H1 (cell line): ENCODE data around the gene TMEM125. TPM values are rescaled to one million over a fixed set of nuclear protein-coding genes. Genes with fewer than 3 reads are reported as not detected.

Experiments used
- CTCF ChIA-PET: fragments of 300-600 bp; sonication (Branson Sonifier 250); formaldehyde crosslinking; loops from one replicate; lab custom pipeline; 2021; ENCODE audit not compliant: partially characterized antibody; lab: Charles Lee
- POLR2A ChIA-PET: fragments of 300-600 bp; sonication (Branson Sonifier 250); formaldehyde crosslinking; loops from one replicate; lab custom pipeline; 2021; ENCODE audit warnings: inconsistent platforms; ENCODE audit not compliant: partially characterized antibody; lab: Charles Lee
- DNase-seq, 2 experiments: peaks; one replicate each; pipeline versions ENCODE4 v3.0.0 to v3.0.0-alpha.2; 2010 to 2022; ENCODE audit warnings: low spot score in 2 of 2, low read depth in 1 of 2, mixed read lengths in 1 of 2
- FAIRE-seq: peaks from 2 replicates; lab custom pipeline; 2011; peaks lifted over from hg19 to GRCh38; lab: Jason Lieb, UNC
- H2AFZ ChIP-seq: 2 replicates; pipeline ENCODE4 v1.8.1; 2012; ENCODE audit warnings: low read length, inconsistent platforms
- H2AK5ac ChIP-seq: 2 replicates; pipeline ENCODE4 v1.6.1; 2013; ENCODE audit warnings: low read depth, low read length
- H2BK120ac ChIP-seq: replicated peaks from 2 replicates; pipeline ENCODE3; 2013; ENCODE audit warnings: low read depth, low read length, inconsistent platforms
- H2BK12ac ChIP-seq: 2 replicates; pipeline ENCODE4 v1.6.1; 2013; ENCODE audit warnings: low read depth, low read length
- H2BK15ac ChIP-seq: 2 replicates; pipeline ENCODE4 v1.6.1; 2013; ENCODE audit warnings: low read length
- H2BK20ac ChIP-seq: 2 replicates; pipeline ENCODE4 v1.6.1; 2013; ENCODE audit warnings: low read length
- H2BK5ac ChIP-seq: 2 replicates; pipeline ENCODE4 v1.6.1; 2013; ENCODE audit warnings: low read depth, low read length
- H3K14ac ChIP-seq: 2 replicates; pipeline ENCODE4 v1.6.1; 2013; ENCODE audit warnings: inconsistent platforms; ENCODE audit not compliant: insufficient read length
- H3K18ac ChIP-seq: 2 replicates; pipeline ENCODE4 v1.6.1; 2013; ENCODE audit warnings: low read length; ENCODE audit errors: extremely low read depth
- H3K23ac ChIP-seq: 2 replicates; pipeline ENCODE4 v1.6.1; 2013; ENCODE audit warnings: inconsistent platforms; ENCODE audit not compliant: insufficient read length
- H3K23me2 ChIP-seq: 2 replicates; pipeline ENCODE4 v1.6.1; 2013; ENCODE audit warnings: low read depth, low read length
- H3K27ac ChIP-seq: 2 replicates; pipeline ENCODE4 v1.6.1; 2011; ENCODE audit warnings: low read depth, low read length, inconsistent platforms
- H3K27me3 ChIP-seq, 4 experiments: replicated peaks in 1 of 4; 1 replicate in 1 of 4; 2 replicates in 3 of 4; pipeline versions ENCODE4 v1.6.1 to v1.8.1; 2011 to 2013; ENCODE audit warnings: low read length in 3 of 4, mild to moderate bottlenecking in 3 of 4, inconsistent platforms in 2 of 4, mixed read lengths in 2 of 4, moderate library complexity in 1 of 4; ENCODE audit not compliant: control insufficient read depth in 3 of 4, insufficient read depth in 3 of 4; ENCODE audit errors: extremely low read depth in 1 of 4
- H3K36me3 ChIP-seq, 4 experiments: 2 replicates each; pipeline versions ENCODE4 v1.6.1 to v1.8.1; 2011 to 2013; ENCODE audit warnings: mild to moderate bottlenecking in 4 of 4, low read length in 3 of 4, moderate library complexity in 2 of 4, control low read depth in 1 of 4, inconsistent platforms in 1 of 4; ENCODE audit not compliant: insufficient read depth in 4 of 4, control insufficient read depth in 2 of 4
- H3K4ac ChIP-seq: replicated peaks from 2 replicates; pipeline ENCODE3; 2013; ENCODE audit warnings: low read length, low read depth, mixed read lengths, inconsistent platforms; ENCODE audit not compliant: insufficient read length
- H3K4me1 ChIP-seq, 4 experiments: replicated peaks in 1 of 4; 1 replicate in 1 of 4; 2 replicates in 3 of 4; pipeline versions ENCODE4 v1.6.1 to v1.8.1; 2011 to 2013; ENCODE audit warnings: low read length in 3 of 4, inconsistent platforms in 2 of 4, mixed read lengths in 1 of 4; ENCODE audit not compliant: insufficient read depth in 4 of 4, control insufficient read depth in 3 of 4
- H3K4me2 ChIP-seq, 2 experiments: 2 replicates each; pipeline versions ENCODE4 v1.6.1 to v1.8.1; 2011 to 2013; ENCODE audit warnings: low read depth in 2 of 2, low read length in 2 of 2, control low read depth in 1 of 2, inconsistent platforms in 1 of 2, mild to moderate bottlenecking in 1 of 2; ENCODE audit not compliant: insufficient read depth in 1 of 2
- H3K4me3 ChIP-seq, 4 experiments: fragments of 200-600, 300-600 bp in 1 of 4; sonication (generic), shearing (Covaris generic), sonication (Bioruptor Twin) in 1 of 4; 2 replicates each; pipeline versions ENCODE4 v1.5.1 to v1.8.1; 2011 to 2016; ENCODE audit warnings: low read length in 4 of 4, low read depth in 3 of 4, control low read depth in 2 of 4, inconsistent platforms in 2 of 4, mild to moderate bottlenecking in 2 of 4, mixed read lengths in 1 of 4, moderate library complexity in 1 of 4; ENCODE audit not compliant: insufficient read depth in 2 of 4; ENCODE audit errors: extremely low read depth in 1 of 4
- H3K56ac ChIP-seq: replicated peaks from 2 replicates; pipeline ENCODE3; 2013; ENCODE audit warnings: low read depth, mild to moderate bottlenecking, mixed read lengths, low read length, inconsistent platforms; ENCODE audit not compliant: insufficient read length
- H3K79me1 ChIP-seq: 2 replicates; pipeline ENCODE4 v1.6.1; 2013; ENCODE audit warnings: low read depth, low read length, control low read depth
- H3K79me2 ChIP-seq, 2 experiments: 2 replicates each; pipeline versions ENCODE4 v1.6.1 to v1.8.1; 2012 to 2013; ENCODE audit warnings: low read length in 2 of 2, mild to moderate bottlenecking in 2 of 2, inconsistent platforms in 1 of 2; ENCODE audit not compliant: insufficient read depth in 2 of 2, control insufficient read depth in 1 of 2
- H3K9ac ChIP-seq, 4 experiments: replicated peaks in 1 of 4; 1 replicate in 1 of 4; 2 replicates in 3 of 4; pipeline versions ENCODE4 v1.6.1 to v1.8.1; 2011 to 2013; ENCODE audit warnings: low read depth in 3 of 4, low read length in 3 of 4, control low read depth in 2 of 4, mild to moderate bottlenecking in 2 of 4, moderate library complexity in 2 of 4, inconsistent platforms in 1 of 4; ENCODE audit errors: extremely low read depth in 1 of 4
- H3K9me3 ChIP-seq, 2 experiments: 2 replicates each; pipeline versions ENCODE4 v1.6.1 to v1.8.1; 2012 to 2013; ENCODE audit warnings: mild to moderate bottlenecking in 2 of 2, moderate library complexity in 2 of 2, control low read depth in 1 of 2, inconsistent platforms in 1 of 2, low read depth in 1 of 2, low read length in 1 of 2, mixed read lengths in 1 of 2; ENCODE audit not compliant: insufficient read depth in 2 of 2
- H4K20me1 ChIP-seq, 2 experiments: replicated peaks in 1 of 2; 2 replicates each; pipeline versions ENCODE3 to v1.8.1; 2011 to 2013; ENCODE audit warnings: inconsistent platforms in 2 of 2, low read length in 2 of 2, mild to moderate bottlenecking in 1 of 2; ENCODE audit not compliant: insufficient read depth in 2 of 2, control insufficient read depth in 1 of 2
- H4K5ac ChIP-seq: 2 replicates; pipeline ENCODE4 v1.6.1; 2013; ENCODE audit warnings: low read length, low read depth, mixed read lengths, inconsistent platforms; ENCODE audit not compliant: insufficient read length
- H4K8ac ChIP-seq: 2 replicates; pipeline ENCODE4 v1.8.0; 2013; ENCODE audit warnings: mild to moderate bottlenecking, moderate library complexity, low read length, inconsistent platforms; ENCODE audit not compliant: insufficient read depth; ENCODE audit errors: extremely low read depth
- H4K91ac ChIP-seq: replicated peaks from 2 replicates; pipeline ENCODE3; 2013; ENCODE audit warnings: low read length, mixed read lengths, inconsistent platforms; ENCODE audit not compliant: insufficient read length
- CEBPB ChIP-seq: IDR thresholded peaks from 2 replicates; pipeline ENCODE4 v1.6.1; 2012; ENCODE audit warnings: low read depth, low read length
- MAFK ChIP-seq: IDR thresholded peaks from 2 replicates; pipeline ENCODE4 v1.6.1; 2012; ENCODE audit warnings: low read depth, mild to moderate bottlenecking, improper control_type of control experiment, low read length
- NRF1 ChIP-seq: IDR thresholded peaks from 2 replicates; pipeline ENCODE4 v1.6.1; 2011; ENCODE audit warnings: mild to moderate bottlenecking, low read depth, low read length, improper control_type of control experiment
- RAD21 ChIP-seq, 2 experiments: IDR thresholded peaks in 1 of 2; conservative IDR thresholded peaks in 1 of 2; 2 replicates each; pipeline ENCODE4 v1.6.1; 2011; ENCODE audit warnings: low read depth in 2 of 2, low read length in 2 of 2, improper control_type of control experiment in 1 of 2, inconsistent platforms in 1 of 2, mild to moderate bottlenecking in 1 of 2, moderate library complexity in 1 of 2
- RNF2 ChIP-seq: fragments of 200-900, 300-1000 bp; sonication (generic); IDR thresholded peaks from 2 replicates; pipeline ENCODE4 v1.7.1; 2016; ENCODE audit warnings: borderline replicate concordance, low read depth, mild to moderate bottlenecking, antibody characterized with exemption, low read length; ENCODE audit not compliant: poor library complexity, severe bottlenecking; ENCODE audit errors: missing control alignments
- SP1 ChIP-seq: IDR thresholded peaks from 2 replicates; pipeline ENCODE4 v1.6.1; 2011; ENCODE audit warnings: low read depth, low read length
- SUZ12 ChIP-seq: fragments of 200-600 bp; sonication (generic); IDR thresholded peaks from 2 replicates; pipeline ENCODE4 v1.6.1; 2012; ENCODE audit warnings: mild to moderate bottlenecking, inconsistent platforms, low read length, moderate library complexity, mixed read lengths
- USF2 ChIP-seq: IDR thresholded peaks from 2 replicates; pipeline ENCODE4 v1.6.1; 2011; ENCODE audit warnings: low read length, improper control_type of control experiment
- ZNF274 ChIP-seq: IDR thresholded peaks from 2 replicates; pipeline ENCODE4 v1.7.0; 2012; ENCODE audit warnings: low read length, borderline replicate concordance; ENCODE audit errors: extremely low read depth
- WGBS, 2 experiments: shearing (Covaris generic) in 1 of 2; methylation state at CpG; one replicate each; pipeline versions ENCODE4 v1.1.6 to v1.1.7; 2013 to 2015; ENCODE audit warnings: low lambda C conversion rate in 2 of 2, mixed read lengths in 2 of 2, inconsistent platforms in 1 of 2, low coverage in 1 of 2, missing lambda C conversion rate in 1 of 2; ENCODE audit not compliant: insufficient replicate concordance in 2 of 2, insufficient coverage in 1 of 2, insufficient read length in 1 of 2; ENCODE audit errors: extremely low coverage in 1 of 2, missing lambda C conversion rate in 1 of 2; 5-methylcytosine and 5-hydroxymethylcytosine counted together
- polyA plus RNA-seq, 7 experiments: library from polyadenylated mRNA; depleted of rRNA in 3 of 7; stranded (reverse) in 5 of 7; unstranded in 2 of 7; fragments of >200 nt in 5 of 7; fragments of 200-250 nt in 2 of 7; gene quantifications; 1 replicate in 5 of 7; 2 replicates in 1 of 7; 4 replicates in 1 of 7; pipeline versions ENCODE4 v1.2.1 to v1.2.3, GENCODE V29; 2011 to 2013; ENCODE audit warnings: missing spikeins in 2 of 7, mixed read lengths in 2 of 7
- total RNA-seq: library from RNA; stranded (reverse); fragmentation: NEBNext Ultra II Directional; extraction: Animal tissue kit (Norgen Biotek cat#: 25700); gene quantifications from 2 replicates; pipeline ENCODE4 v1.2.1, GENCODE V29; 2021

Gene TMEM125
- total and polyA plus RNA-seq, 2 of the 8 experiments (the other 6 are each of a cell fraction or from before 2014, with no cell fraction given) = 26.5 to 46.7 TPM

- H4K5ac ChIP-seq = no peak overlapping the region
- WGBS, 2 experiments = 90% methylated on average over 7 of the region's 7 CpGs; no CpG with 5 or more reads in 1 of the 2 experiments
- H3K23me2 ChIP-seq = no peaks in the 10 kb centered on the region; the same call in 1 of the 2 replicates
- H2BK20ac ChIP-seq = peak overlapping the region; percentile 91; the same call in 1 of the 2 replicates
- H2BK15ac ChIP-seq = peak overlapping the region; percentile 0; the same call in 1 of the 2 replicates
- peak overlapping the region; percentile 96 for H2BK12ac ChIP-seq
- H3K56ac ChIP-seq = no peak overlapping the region
- peaks cover 0 to 8% (median 4%) of the 10 kb centered on the region in 4 experiments; a peak in 4 of 7 replicates for H3K4me1 ChIP-seq
- no peak overlapping the region for H3K23ac ChIP-seq
- H4K20me1 ChIP-seq = no peaks in the 10 kb centered on the region
- no peaks in the 10 kb centered on the region for H3K27me3 ChIP-seq
- FAIRE-seq (no peak), DNase-seq (no peak)
- H2AFZ ChIP-seq = no peak overlapping the region
- no peak overlapping the region for H3K14ac ChIP-seq
- no peak overlapping the region for H2AK5ac ChIP-seq
- H3K79me2 ChIP-seq = no peaks in the 10 kb centered on the region
- no peak overlapping the region for H3K4ac ChIP-seq
- no peaks in the 10 kb centered on the region for H3K79me1 ChIP-seq
- no peaks in the 10 kb centered on the region for H3K36me3 ChIP-seq
- H3K4me3 ChIP-seq = no peak overlapping the region
- H3K9ac ChIP-seq = no peak overlapping the region
- no peaks in the 10 kb centered on the region for H3K9me3 ChIP-seq
- no peak overlapping the region for H2BK120ac ChIP-seq
- H3K4me2 ChIP-seq = no peak overlapping the region
- no peak overlapping the region; the same call in 1 of the 2 replicates for H3K18ac ChIP-seq
- POLR2A ChIA-PET = interaction anchor here (1.0 to 2.6 kb wide), 5 partner anchors 9 to 64 kb away, joined by 3 to 15 read pairs (median 5); partner anchors contain the start of genes C1orf210, CDC20 and TMEM125
- no peak overlapping the region for H3K27ac ChIP-seq
- peak overlapping the region; percentile 7; the same call in 1 of the 2 replicates for H4K8ac ChIP-seq
- peak overlapping the region; percentile 58 for H4K91ac ChIP-seq
- H2BK5ac ChIP-seq = peak overlapping the region; percentile 40; the same call in 1 of the 2 replicates
- CTCF ChIA-PET = interaction anchor here (1.0 to 3.1 kb wide), 5 partner anchors 9 to 120 kb away, joined by 3 to 26 read pairs (median 5); partner anchors contain the start of gene C1orf210
- TF ChIP-seq SP1 (no peak), MAFK (no peak), SUZ12 (no peak), RNF2 (no peak), RAD21 (IDR thresholded peaks at IDR 0.05 in 1 of 2, conservative IDR thresholded peaks at IDR 0.05 in 1 of 2; ENCODE audit: low read depth in 2 of 2, low read length in 2 of 2) (no peak), ZNF274 (no peak), CEBPB (no peak), USF2 (no peak), NRF1 (no peak)
Observed at GRCh38 chr1:43293896-43294760, 24.3 kb downstream of the TMEM125 start.
